ENCODE results near the gene OAT.

The OAT gene

GRCh38 chr10:124350806-124351205, 67.9 kb downstream of the OAT start:
- no peak for DNase-seq

- no peak for DNase-seq
Observed at GRCh38 chr10:124349996-124350280, 68.8 kb downstream of the OAT start.

DNA sequence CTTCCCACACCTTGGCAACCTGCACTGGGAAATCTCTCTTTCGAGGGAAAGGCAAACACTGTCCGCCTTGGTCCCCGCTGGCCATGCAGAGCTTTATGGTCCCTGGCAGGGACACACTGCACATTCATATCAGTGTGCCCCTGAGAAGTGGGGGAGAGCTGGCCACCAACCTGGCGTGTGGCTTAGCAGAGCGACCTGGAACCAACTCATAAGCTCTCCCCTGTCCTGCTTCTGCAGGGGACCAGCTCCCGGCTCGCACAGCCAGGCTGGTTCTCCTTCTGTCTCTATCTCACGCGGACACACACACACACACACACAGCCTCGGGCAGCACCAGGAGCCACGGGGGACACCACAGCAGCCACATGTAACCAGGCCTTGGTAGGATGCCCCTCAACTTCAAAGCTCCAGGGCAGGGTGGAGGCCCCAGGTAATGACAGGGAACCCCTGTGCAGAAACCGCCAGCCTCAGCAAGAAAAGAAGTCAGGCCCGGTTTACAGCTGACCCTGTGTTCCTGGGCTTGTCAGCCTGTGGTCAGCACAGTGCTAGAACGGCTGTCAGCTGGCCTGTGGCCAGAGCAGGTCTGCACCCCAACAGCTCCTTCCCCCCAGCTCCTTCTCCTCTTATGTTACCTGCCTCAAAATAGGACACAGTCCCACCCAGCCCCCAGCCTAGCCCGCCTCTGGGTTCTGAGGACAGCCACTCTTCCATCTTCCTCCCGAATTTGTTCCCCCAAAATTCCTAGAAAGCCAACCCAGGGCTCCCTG, 69.3 kb downstream of the OAT start:
- DNase-seq: no peak

DNA sequence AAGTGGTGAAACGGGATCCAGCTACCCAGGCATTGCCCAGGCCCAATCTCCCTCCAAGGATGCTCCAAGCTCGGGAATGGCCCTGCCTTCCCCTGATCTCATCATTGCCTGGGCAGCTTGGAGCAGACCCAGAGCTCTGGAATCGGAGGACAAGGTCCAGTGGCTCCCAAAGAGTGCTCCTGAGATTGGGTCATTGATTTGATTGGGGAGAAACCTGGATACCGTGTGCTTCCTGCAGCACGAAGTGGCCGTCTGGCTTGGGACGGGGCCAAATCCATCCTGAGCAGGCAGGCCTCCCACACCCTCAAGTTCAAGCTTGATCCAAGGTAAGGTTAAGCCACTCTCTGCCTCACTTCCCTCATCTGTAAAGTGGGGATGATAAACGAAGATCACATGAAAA, 69.9 kb downstream of the OAT start:
- no peak for DNase-seq

- DNase-seq: no peak
Observed at GRCh38 chr10:124347956-124348355, 70.8 kb downstream of the OAT start.

All from kidney glomerular epithelial cell (primary cell).